GM23338 (cell line): ENCODE results near the gene LRTM2. TPM values are rescaled to one million over a fixed set of nuclear protein-coding genes. Genes with fewer than 3 reads are reported as not detected.

Experiments used
- ATAC-seq: fragments of 200-7000 bp; cut with Tn5 transposase; 3 replicates; pipeline ENCODE4 v1.9.1; 2020
- DNase-seq: peaks from one replicate; pipeline ENCODE4 v3.0.0-alpha.2; 2015; ENCODE audit warnings: low spot score
- H2AFZ ChIP-seq: fragments of 200-600 bp; sonication (generic); 2 replicates; pipeline ENCODE4 v1.8.0; 2016; ENCODE audit warnings: antibody characterized with exemption, mild to moderate bottlenecking, moderate library complexity
- H3F3A ChIP-seq: fragments of 200-600 bp; sonication (generic); replicated peaks from 2 replicates; pipeline ENCODE4 v1.8.0; 2017; ENCODE audit warnings: antibody characterized with exemption, mixed run types, low read depth
- H3K27ac ChIP-seq: fragments of 200-600 bp; sonication (generic); 2 replicates; pipeline ENCODE4 v1.6.1; 2016; ENCODE audit warnings: low read depth
- H3K27me3 ChIP-seq: fragments of 200-600 bp; sonication (generic); 2 replicates; pipeline ENCODE4 v1.8.0; 2016; ENCODE audit warnings: mild to moderate bottlenecking, mixed run types, moderate library complexity; ENCODE audit not compliant: insufficient read depth
- H3K36me3 ChIP-seq: fragments of 200-600 bp; sonication (generic); 2 replicates; pipeline ENCODE4 v1.8.0; 2016; ENCODE audit warnings: mild to moderate bottlenecking; ENCODE audit not compliant: insufficient read depth
- H3K4me1 ChIP-seq: fragments of 200-600 bp; sonication (generic); 2 replicates; pipeline ENCODE4 v1.8.0; 2016; ENCODE audit warnings: mild to moderate bottlenecking, moderate library complexity; ENCODE audit not compliant: insufficient read depth
- H3K4me2 ChIP-seq: fragments of 200-600 bp; sonication (generic); 2 replicates; pipeline ENCODE4 v1.7.1; 2017; ENCODE audit warnings: mixed run types
- H3K4me3 ChIP-seq: fragments of 200-600 bp; sonication (generic); 2 replicates; pipeline ENCODE4 v1.6.1; 2016; ENCODE audit warnings: mixed run types
- H3K79me2 ChIP-seq: fragments of 200-600 bp; sonication (generic); replicated peaks from 2 replicates; pipeline ENCODE4 v1.8.0; 2017; ENCODE audit warnings: mild to moderate bottlenecking; ENCODE audit not compliant: insufficient read depth
- H3K9me2 ChIP-seq: fragments of 200-600 bp; sonication (generic); 2 replicates; pipeline ENCODE4 v1.8.0; 2017; ENCODE audit not compliant: insufficient read depth
- H4K20me1 ChIP-seq: fragments of 200-600 bp; sonication (generic); replicated peaks from 2 replicates; pipeline ENCODE4 v1.8.0; 2017; ENCODE audit warnings: mild to moderate bottlenecking; ENCODE audit not compliant: insufficient read depth
- H3K27ac Mint-ChIP-seq: 2 replicates; pipeline ENCODE4 v1.8.0; 2020; ENCODE audit warnings: inconsistent platforms, mild to moderate bottlenecking, moderate library complexity, mixed read lengths
- H3K27me3 Mint-ChIP-seq: 3 replicates; pipeline ENCODE4 v1.8.0; 2022; ENCODE audit warnings: low read depth, mild to moderate bottlenecking, moderate library complexity, mixed read lengths, inconsistent platforms; ENCODE audit not compliant: insufficient read depth, poor library complexity
- H3K36me3 Mint-ChIP-seq: 3 replicates; pipeline ENCODE4 v1.8.0; 2021; ENCODE audit warnings: low read depth, mild to moderate bottlenecking, inconsistent platforms, moderate library complexity, mixed read lengths
- H3K4me1 Mint-ChIP-seq: 3 replicates; pipeline ENCODE4 v1.8.0; 2020; ENCODE audit warnings: mild to moderate bottlenecking, inconsistent platforms, mixed read lengths
- H3K4me3 Mint-ChIP-seq: 3 replicates; pipeline ENCODE4 v1.8.0; 2021; ENCODE audit warnings: moderate library complexity, mild to moderate bottlenecking, inconsistent platforms, mixed read lengths
- H3K9me3 Mint-ChIP-seq: 3 replicates; pipeline ENCODE4 v1.8.0; 2020; ENCODE audit warnings: moderate library complexity, mild to moderate bottlenecking, inconsistent platforms, mixed read lengths
- CREB1 ChIP-seq: fragments of 250-450 bp; sonication (Bioruptor Pico); IDR thresholded peaks from 2 replicates; pipeline ENCODE4 v1.5.0; 2020; ENCODE audit warnings: low read depth, mild to moderate bottlenecking, moderate library complexity
- CTCF ChIP-seq, 2 experiments: fragments of 200-600 bp in 1 of 2; sonication (generic) in 1 of 2; conservative IDR thresholded peaks; 2 replicates each; pipeline versions ENCODE4 v1.5.1 to v1.6.1; 2016 to 2017; ENCODE audit warnings: antibody characterized with exemption in 2 of 2, low read depth in 2 of 2, mild to moderate bottlenecking in 2 of 2, moderate library complexity in 1 of 2
- ETS1 ChIP-seq: IDR thresholded peaks from 2 replicates; pipeline ENCODE4 v1.6.1; 2016; ENCODE audit warnings: antibody characterized with exemption
- EZH2 ChIP-seq: fragments of 200-600 bp; sonication (generic); IDR thresholded peaks from one replicate; pipeline ENCODE4 v1.8.0; 2017; ENCODE audit warnings: antibody characterized with exemption, mild to moderate bottlenecking, low read depth; ENCODE audit not compliant: unreplicated experiment
- EZH2phosphoT487 ChIP-seq: fragments of 200-600 bp; sonication (generic); IDR thresholded peaks from one replicate; pipeline ENCODE4 v1.8.1; 2018; ENCODE audit warnings: antibody characterized with exemption; ENCODE audit not compliant: unreplicated experiment
- JUNB ChIP-seq: IDR thresholded peaks from one replicate; pipeline ENCODE4 v1.6.1; 2016; ENCODE audit warnings: antibody characterized with exemption; ENCODE audit not compliant: unreplicated experiment
- NANOG ChIP-seq: IDR thresholded peaks from 2 replicates; pipeline ENCODE4 v1.6.1; 2016; ENCODE audit warnings: antibody characterized with exemption, borderline replicate concordance
- POLR2AphosphoS5 ChIP-seq: IDR thresholded peaks from 2 replicates; pipeline ENCODE4 v1.6.1; 2016; ENCODE audit warnings: antibody characterized with exemption, low read depth
- REST ChIP-seq: IDR thresholded peaks from one replicate; pipeline ENCODE4 v1.6.1; 2018; ENCODE audit warnings: antibody characterized with exemption; ENCODE audit not compliant: unreplicated experiment
- STAT1 ChIP-seq: IDR thresholded peaks from one replicate; pipeline ENCODE4 v1.6.1; 2016; ENCODE audit warnings: antibody characterized with exemption; ENCODE audit not compliant: unreplicated experiment
- ZNF114 ChIP-seq: fragments of 250-450 bp; sonication (Bioruptor Pico); IDR thresholded peaks from 2 replicates; pipeline ENCODE4 v1.5.0; 2020; ENCODE audit warnings: mild to moderate bottlenecking, moderate library complexity
- ZNF331 ChIP-seq: fragments of 250-450 bp; sonication (Bioruptor Pico); IDR thresholded peaks from 2 replicates; pipeline ENCODE4 v1.5.0; 2020; ENCODE audit warnings: low read depth, mild to moderate bottlenecking, moderate library complexity
- ZNF462 ChIP-seq: fragments of 250-450 bp; sonication (Bioruptor Pico); IDR thresholded peaks from 2 replicates; pipeline ENCODE4 v1.5.0; 2020; ENCODE audit warnings: mild to moderate bottlenecking, moderate library complexity
- polyA plus RNA-seq: library from polyadenylated mRNA; unstranded; fragments of >200 nt; fragmentation: Nextera tagmentation; extraction: Ambion mirVana; gene quantifications from 2 replicates; pipeline ENCODE4 v1.2.1, GENCODE V29; 2016
- total RNA-seq: library from RNA; depleted of rRNA; stranded (reverse); fragments of >200 nt; shearing (Covaris generic); gene quantifications from 2 replicates; pipeline ENCODE4 v1.2.3, GENCODE V29; 2014

Gene LRTM2
- total and polyA plus RNA-seq, 2 experiments from 2014 or later, result 0.08 TPM; not detected in 1

GRCh38 chr12:1776170-1776921 lies 44.0 kb upstream of the LRTM2 start:
- Histone ChIP-seq H4K20me1 (0 out of 2 replicates have a peak, but pooled peaks cover 23% of the 10 kb centered on the region), H3K27ac (no peak overlapping the region)

More at GRCh38 chr12:1776170-1776921, 44.0 kb upstream of the LRTM2 start:
- H2AFZ ChIP-seq, result no peak overlapping the region
- ATAC-seq (peak; percentile 64), DNase-seq (no peak)
- TF ChIP-seq CTCF (conservative IDR thresholded peaks at IDR 0.05; ENCODE audit: low read depth in 2 of 2) (no peak), EZH2phosphoT487 (no peak), ZNF462 (CRISPR knock-in tag) (no peak), STAT1 (no peak), ETS1 (no peak), NANOG (no peak), JUNB (no peak), ZNF114 (CRISPR knock-in tag) (no peak), CREB1 (no peak), ZNF331 (CRISPR knock-in tag) (no peak), EZH2 (no peak), REST (no peak), POLR2AphosphoS5 (no peak)
- no peaks in the 10 kb centered on the region for H3F3A ChIP-seq
- H3K36me3 ChIP-seq, result peaks cover 3% of the 10 kb centered on the region; the same call in 1 of the 2 replicates
- H3K27me3 Mint-ChIP-seq, result no peaks in the 10 kb centered on the region
- H3K9me2 ChIP-seq, result no peaks in the 10 kb centered on the region
- no peaks in the 10 kb centered on the region for H3K9me3 Mint-ChIP-seq
- H3K36me3 Mint-ChIP-seq, result no peaks in the 10 kb centered on the region; the same call in 1 of the 3 replicates
- no peak overlapping the region for H3K27ac Mint-ChIP-seq
- H3K4me1 Mint-ChIP-seq, result peaks cover 23% of the 10 kb centered on the region; the same call in 2 of the 3 replicates
- H3K4me3 Mint-ChIP-seq, result no peak overlapping the region
- no peaks in the 10 kb centered on the region for H3K27me3 ChIP-seq
- H3K79me2 ChIP-seq, result peaks cover 46% of the 10 kb centered on the region
- 0 out of 2 replicates have a peak, but pooled peaks cover 13% of the 10 kb centered on the region for H3K4me1 ChIP-seq
- no peak overlapping the region for H3K4me3 ChIP-seq
- no peak overlapping the region for H3K4me2 ChIP-seq
